ENCODE measurements around the gene FAM171A2. TPM values are rescaled to one million over a fixed set of nuclear protein-coding genes. Genes with fewer than 3 reads are reported as not detected.
A peak's percentile ranks its signal among the peaks of the same experiment; 100 is the strongest.
"Not testable (repeated sequence)": the region's sequence is repeated elsewhere in the genome, so short reads cannot be mapped to it uniquely, and the experiment has no call there.

FAM171A2 gene
- total RNA-seq, 3 donors from 2014 or later: 0.12 to 1.3 (median 0.31) TPM

GRCh38 chr17:44343510-44344209 is 20.0 kb downstream of the FAM171A2 start:
- intact Hi-C loops (cut with DNase I, micrococcal nuclease): no loop called here

GRCh38 chr17:44340553-44340952 is 23.1 kb downstream of the FAM171A2 start:
- H3K4me1 ChIP-seq (ENCODE audit: low read depth); H3K4me3 ChIP-seq; intact Hi-C loops (cut with DNase I, micrococcal nuclease); DNase-seq; H3K36me3 ChIP-seq (ENCODE audit: low read depth); H3K9me3 ChIP-seq; ATAC-seq: not testable (repeated sequence)

More at GRCh38 chr17:44343510-44344209, 20.0 kb downstream of the FAM171A2 start:
- ATAC-seq (no peak), DNase-seq (no peak)
- no peak for TF ChIP-seq CTCF (IDR thresholded peaks at IDR 0.05)
- Histone ChIP-seq H3K4me3 (no peak overlapping the region), H3K4me1 (ENCODE audit: low read depth) (peaks cover 22% of the 10 kb centered on the region), H3K36me3 (ENCODE audit: low read depth) (no peaks in the 10 kb centered on the region), H3K9me3 (no peaks in the 10 kb centered on the region)

GRCh38 chr17:44338702-44339101 is 25.0 kb downstream of the FAM171A2 start:
- no peak overlapping the region for H3K4me3 ChIP-seq
- no peaks in the 10 kb centered on the region for H3K4me1 ChIP-seq (ENCODE audit: low read depth)
- no peaks in the 10 kb centered on the region for H3K9me3 ChIP-seq
- no peaks in the 10 kb centered on the region for H3K36me3 ChIP-seq (ENCODE audit: low read depth)
- DNase-seq: no peak
- intact Hi-C loops (cut with DNase I, micrococcal nuclease): loop anchor here in 1 of 2 donors (10.0 kb wide), 1 partner anchor 124 kb away; the partner anchor contains the start of gene UBTF
- peak; percentile 37 for ATAC-seq
- TF ChIP-seq CTCF (IDR thresholded peaks at IDR 0.05): no peak

GRCh38 chr17:44335968-44336367 is 27.7 kb downstream of the FAM171A2 start:
- no peak for DNase-seq
- Histone ChIP-seq H3K9me3 (no peaks in the 10 kb centered on the region), H3K4me3 (no peak overlapping the region), H3K36me3 (ENCODE audit: low read depth) (no peaks in the 10 kb centered on the region), H3K4me1 (ENCODE audit: low read depth) (no peaks in the 10 kb centered on the region)
- no peak for TF ChIP-seq CTCF (IDR thresholded peaks at IDR 0.05)
- intact Hi-C loops (cut with DNase I, micrococcal nuclease): loop anchor here in 1 of 2 donors (10.0 kb wide), 1 partner anchor 121 kb away; the partner anchor contains the start of gene UBTF
- no peak for ATAC-seq

- no peak for DNase-seq
- Histone ChIP-seq H3K36me3 (ENCODE audit: low read depth) (no peaks in the 10 kb centered on the region), H3K9me3 (no peaks in the 10 kb centered on the region), H3K4me1 (ENCODE audit: low read depth) (no peaks in the 10 kb centered on the region), H3K4me3 (no peak overlapping the region)
- intact Hi-C loops (cut with DNase I, micrococcal nuclease): loop anchor here in 1 of 2 donors (10.0 kb wide), 1 partner anchor 121 kb away; the partner anchor contains the start of gene UBTF
- no peak for TF ChIP-seq CTCF (IDR thresholded peaks at IDR 0.05)
- ATAC-seq: no peak
Measured at GRCh38 chr17:44335564-44335963, 28.1 kb downstream of the FAM171A2 start.

- no peaks in the 10 kb centered on the region for H3K36me3 ChIP-seq (ENCODE audit: low read depth)
- no peaks in the 10 kb centered on the region for H3K9me3 ChIP-seq
- intact Hi-C loops (cut with DNase I, micrococcal nuclease): loop anchor here in 1 of 2 donors (10.0 kb wide), 1 partner anchor 120 kb away; the partner anchor contains the start of gene UBTF
- DNase-seq: no peak
- TF ChIP-seq CTCF (IDR thresholded peaks at IDR 0.05): no peak
- no peaks in the 10 kb centered on the region for H3K4me1 ChIP-seq (ENCODE audit: low read depth)
- H3K4me3 ChIP-seq: no peak overlapping the region
- ATAC-seq: no peak
Measured at GRCh38 chr17:44334727-44335126, 28.9 kb downstream of the FAM171A2 start.

All from mucosa of descending colon (tissue), 3 donors.